Neural cell (in vitro differentiated cells): ENCODE data around the gene KRTAP5-9. TPM values are rescaled to one million over a fixed set of nuclear protein-coding genes. Genes with fewer than 3 reads are reported as not detected.
A peak's percentile ranks its signal among the peaks of the same experiment; 100 is the strongest.

ENCODE experiments used
- H2AFZ ChIP-seq: fragments of 200-600, 300-800 bp; sonication (generic), shearing (Covaris generic); 2 replicates; pipeline ENCODE4 v1.6.0; 2014; ENCODE audit warnings: low read depth, mild to moderate bottlenecking, antibody characterized with exemption, low read length, moderate library complexity
- H3F3A ChIP-seq: fragments of 200-600 bp; shearing (Covaris generic); 2 replicates; pipeline ENCODE4 v1.6.1; 2016; ENCODE audit warnings: mild to moderate bottlenecking, moderate library complexity, mixed read lengths, antibody characterized with exemption, low read length; ENCODE audit not compliant: insufficient read depth, poor library complexity, severe bottlenecking
- H3K27ac ChIP-seq: fragments of 200-600, 300-800 bp; sonication (generic), shearing (Covaris generic); 2 replicates; pipeline ENCODE4 v1.5.1; 2014; ENCODE audit warnings: mild to moderate bottlenecking, low read length, moderate library complexity
- H3K27me3 ChIP-seq: fragments of 300-800, 200-600 bp; sonication (generic), shearing (Covaris generic); 2 replicates; pipeline ENCODE4 v1.6.0; 2014; ENCODE audit warnings: mild to moderate bottlenecking, low read depth, low read length, moderate library complexity; ENCODE audit not compliant: insufficient read depth
- H3K36me3 ChIP-seq: fragments of 300-800, 200-600 bp; sonication (generic), shearing (Covaris generic); 2 replicates; pipeline ENCODE4 v1.5.1; 2014; ENCODE audit warnings: mild to moderate bottlenecking, antibody characterized with exemption, low read length, moderate library complexity; ENCODE audit not compliant: insufficient read depth
- H3K4me2 ChIP-seq: fragments of 300-800, 200-600 bp; sonication (generic), shearing (Covaris generic); 2 replicates; pipeline ENCODE4 v1.6.0; 2014; ENCODE audit warnings: mild to moderate bottlenecking, low read length
- H3K4me3 ChIP-seq: fragments of 300-800, 200-600 bp; sonication (generic), shearing (Covaris generic); 2 replicates; pipeline ENCODE4 v1.5.1; 2014; ENCODE audit warnings: mild to moderate bottlenecking, low read length, moderate library complexity
- H3K79me2 ChIP-seq: fragments of 200-600 bp; shearing (Covaris generic); replicated peaks from 2 replicates; pipeline ENCODE4 v1.6.0; 2014; ENCODE audit warnings: mild to moderate bottlenecking, low read length, moderate library complexity; ENCODE audit not compliant: insufficient read depth
- H3K9ac ChIP-seq: fragments of 300-800, 200-600 bp; sonication (generic), shearing (Covaris generic); 2 replicates; pipeline ENCODE4 v1.6.1; 2016; ENCODE audit warnings: mild to moderate bottlenecking, low read length, mixed read lengths
- H3K9me2 ChIP-seq: fragments of 200-600 bp; shearing (Covaris generic); 2 replicates; pipeline ENCODE4 v1.6.1; 2016; ENCODE audit warnings: mild to moderate bottlenecking, low read length, mixed read lengths; ENCODE audit not compliant: insufficient read depth
- H3K9me3 ChIP-seq: fragments of 200-600, 300-800 bp; sonication (generic), shearing (Covaris generic); 2 replicates; pipeline ENCODE4 v1.6.1; 2016; ENCODE audit warnings: mild to moderate bottlenecking, mixed run types, low read length, moderate library complexity, mixed read lengths
- H4K20me1 ChIP-seq: fragments of 200-600 bp; shearing (Covaris generic); 2 replicates; pipeline ENCODE4 v1.6.1; 2016; ENCODE audit warnings: mild to moderate bottlenecking, mixed run types; ENCODE audit not compliant: insufficient read depth
- EP300 ChIP-seq: fragments of 450-650 bp; conservative IDR thresholded peaks from 2 replicates; pipeline ENCODE4 v1.6.1; 2014; ENCODE audit warnings: antibody characterized with exemption, mild to moderate bottlenecking, moderate library complexity; ENCODE audit not compliant: poor library complexity, severe bottlenecking
- EZH2 ChIP-seq: fragments of 200-600, 300-800 bp; shearing (Covaris generic), sonication (generic); IDR thresholded peaks from 2 replicates; pipeline ENCODE4 v1.6.1; 2014; ENCODE audit warnings: antibody characterized with exemption, low read length, borderline replicate concordance, mild to moderate bottlenecking; ENCODE audit not compliant: insufficient read depth, poor library complexity, severe bottlenecking
- MXI1 ChIP-seq: fragments of 450-650 bp; conservative IDR thresholded peaks from 2 replicates; pipeline ENCODE4 v1.6.1; 2014; ENCODE audit warnings: antibody characterized with exemption, mild to moderate bottlenecking; ENCODE audit not compliant: poor library complexity, severe bottlenecking
- POLR2AphosphoS5 ChIP-seq: IDR thresholded peaks from 2 replicates; pipeline ENCODE4 v1.6.1; 2012
- RAD21 ChIP-seq: fragments of 450-650 bp; conservative IDR thresholded peaks from 2 replicates; pipeline ENCODE4 v1.6.1; 2014; ENCODE audit warnings: antibody characterized with exemption, mild to moderate bottlenecking, moderate library complexity
- REST ChIP-seq: IDR thresholded peaks from 2 replicates; pipeline ENCODE4 v1.6.1; 2012; ENCODE audit warnings: borderline replicate concordance
- SMC3 ChIP-seq: fragments of 450-650 bp; conservative IDR thresholded peaks from 2 replicates; pipeline ENCODE4 v1.6.1; 2014; ENCODE audit warnings: antibody characterized with exemption, mild to moderate bottlenecking, moderate library complexity; ENCODE audit not compliant: poor library complexity
- TAF1 ChIP-seq: IDR thresholded peaks from 2 replicates; pipeline ENCODE4 v1.6.1; 2012; ENCODE audit warnings: low read depth
- polyA plus RNA-seq: library from polyadenylated mRNA; depleted of rRNA; stranded (reverse); fragments of >200 nt; gene quantifications from 2 replicates; pipeline ENCODE4 v1.2.3, GENCODE V29; 2014
- TF ChIP-seq, protein P1 (sequence below): fragments of 450-650 bp; IDR thresholded peaks from 2 replicates; pipeline ENCODE4 v1.5.1; 2014; ENCODE audit warnings: antibody characterized with exemption, mild to moderate bottlenecking, moderate library complexity; ENCODE audit not compliant: poor library complexity, severe bottlenecking

Gene KRTAP5-9
- polyA plus RNA-seq, 1 donor from 2014 or later, result not detected

DNA sequence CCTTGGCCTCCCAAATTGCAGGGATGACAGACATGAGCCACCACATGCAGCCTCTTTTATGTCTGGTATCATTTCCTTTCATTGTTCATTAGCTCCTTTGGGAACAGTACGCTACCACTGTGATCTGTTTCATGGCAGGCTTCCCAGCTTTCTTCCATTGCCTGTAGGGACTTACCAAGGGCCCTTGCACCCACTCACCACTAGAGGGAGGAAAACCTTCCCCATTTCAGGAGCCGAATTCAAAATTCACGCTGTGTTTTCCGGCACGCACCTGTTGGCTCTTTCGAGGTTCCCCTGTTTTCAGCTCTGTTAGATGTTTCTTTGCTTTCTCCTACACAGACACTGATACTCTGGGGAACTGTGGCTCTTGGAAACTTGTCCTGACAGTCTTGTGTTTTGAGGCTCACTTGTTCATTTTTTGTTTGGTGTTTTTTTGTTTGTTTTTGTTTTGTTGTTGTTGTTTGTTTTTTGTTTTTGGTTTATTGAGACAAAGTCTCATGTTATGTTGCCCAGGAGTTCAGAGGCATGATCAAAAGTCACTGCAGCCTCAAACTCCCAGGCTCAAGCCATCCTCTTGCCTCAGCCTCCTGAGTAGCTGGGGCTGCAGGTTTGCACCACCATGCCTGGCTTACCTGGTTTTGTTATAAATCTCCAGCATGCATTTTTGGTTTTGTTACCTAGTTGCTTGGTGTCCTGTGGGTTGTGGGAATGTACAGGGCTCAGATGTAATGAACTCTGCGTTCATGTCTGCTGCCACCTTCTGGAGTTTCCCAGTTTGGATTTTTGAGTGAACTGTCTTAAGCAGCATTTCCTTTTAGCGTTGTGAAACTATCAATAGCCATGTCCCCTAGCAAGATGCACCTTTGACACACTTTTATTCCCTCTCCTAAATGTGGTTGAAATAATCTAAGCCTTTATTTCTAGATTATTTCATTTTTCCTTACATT, 32.1 kb downstream of the KRTAP5-9 start:
- Histone ChIP-seq H2AFZ (no peak overlapping the region), H3K27me3 (no peaks in the 10 kb centered on the region)
- TF ChIP-seq, protein P1, sequence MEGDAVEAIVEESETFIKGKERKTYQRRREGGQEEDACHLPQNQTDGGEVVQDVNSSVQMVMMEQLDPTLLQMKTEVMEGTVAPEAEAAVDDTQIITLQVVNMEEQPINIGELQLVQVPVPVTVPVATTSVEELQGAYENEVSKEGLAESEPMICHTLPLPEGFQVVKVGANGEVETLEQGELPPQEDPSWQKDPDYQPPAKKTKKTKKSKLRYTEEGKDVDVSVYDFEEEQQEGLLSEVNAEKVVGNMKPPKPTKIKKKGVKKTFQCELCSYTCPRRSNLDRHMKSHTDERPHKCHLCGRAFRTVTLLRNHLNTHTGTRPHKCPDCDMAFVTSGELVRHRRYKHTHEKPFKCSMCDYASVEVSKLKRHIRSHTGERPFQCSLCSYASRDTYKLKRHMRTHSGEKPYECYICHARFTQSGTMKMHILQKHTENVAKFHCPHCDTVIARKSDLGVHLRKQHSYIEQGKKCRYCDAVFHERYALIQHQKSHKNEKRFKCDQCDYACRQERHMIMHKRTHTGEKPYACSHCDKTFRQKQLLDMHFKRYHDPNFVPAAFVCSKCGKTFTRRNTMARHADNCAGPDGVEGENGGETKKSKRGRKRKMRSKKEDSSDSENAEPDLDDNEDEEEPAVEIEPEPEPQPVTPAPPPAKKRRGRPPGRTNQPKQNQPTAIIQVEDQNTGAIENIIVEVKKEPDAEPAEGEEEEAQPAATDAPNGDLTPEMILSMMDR, result peak; percentile 45
- no peak for TF ChIP-seq RAD21

GRCh38 chr11:71581826-71582225, 33.6 kb downstream of the KRTAP5-9 start:
- Histone ChIP-seq H3K9ac (no peak overlapping the region), H2AFZ (no peak overlapping the region), H3K36me3 (no peaks in the 10 kb centered on the region), H3K9me2 (no peaks in the 10 kb centered on the region), H3K4me2 (no peak overlapping the region), H3K27me3 (no peaks in the 10 kb centered on the region), H3F3A (no peaks in the 10 kb centered on the region), H3K4me3 (no peak overlapping the region), H3K9me3 (no peaks in the 10 kb centered on the region), H3K79me2 (no peaks in the 10 kb centered on the region), H3K27ac (no peak overlapping the region), H4K20me1 (no peaks in the 10 kb centered on the region)
- no peak for TF ChIP-seq MXI1
- TF ChIP-seq, protein P1, result no peak
- TF ChIP-seq SMC3, result no peak
- TF ChIP-seq TAF1, result no peak
- TF ChIP-seq RAD21, result no peak
- TF ChIP-seq EP300, result no peak
- no peak for TF ChIP-seq POLR2AphosphoS5
- TF ChIP-seq REST, result no peak
- TF ChIP-seq EZH2, result no peak

More for the DNA sequence above, 32.1 kb downstream of the KRTAP5-9 start:
- no peaks in the 10 kb centered on the region for H3K36me3 ChIP-seq
- H3K9ac ChIP-seq, result no peak overlapping the region
- H3K9me3 ChIP-seq, result no peaks in the 10 kb centered on the region
- H3F3A ChIP-seq, result no peaks in the 10 kb centered on the region
- no peaks in the 10 kb centered on the region for H3K9me2 ChIP-seq
- H3K4me3 ChIP-seq, result no peak overlapping the region
- no peak overlapping the region for H3K27ac ChIP-seq
- no peaks in the 10 kb centered on the region for H4K20me1 ChIP-seq
- H3K79me2 ChIP-seq, result no peaks in the 10 kb centered on the region
- H3K4me2 ChIP-seq, result no peak overlapping the region
